ENCODE data around the gene EMD.
"Not testable (repeated sequence)": the region's sequence is repeated elsewhere in the genome, so short reads cannot be mapped to it uniquely, and the experiment has no call there.

The EMD gene

DNA sequence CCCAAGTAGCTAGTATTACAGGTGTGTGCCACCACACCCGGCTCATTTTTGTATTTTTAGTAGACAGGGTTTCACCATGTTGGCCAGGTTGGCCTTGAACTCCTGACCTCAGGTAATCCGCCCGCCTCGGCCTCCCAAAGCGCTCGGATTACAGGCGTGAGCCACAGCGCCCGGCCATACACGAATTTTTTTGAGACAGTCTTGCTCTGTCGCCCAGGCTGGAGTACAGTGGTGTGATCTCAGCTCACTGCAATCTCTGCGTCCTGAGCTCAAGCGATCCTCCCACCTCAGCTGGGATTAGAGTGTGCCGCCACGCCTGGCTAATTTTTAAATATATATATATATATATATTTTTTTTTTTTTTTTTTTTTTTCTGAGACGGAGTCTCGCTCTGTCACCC lies 17.3 kb downstream of the EMD start:
- not testable (repeated sequence) for DNase-seq (ENCODE audit: low read depth)

DNA sequence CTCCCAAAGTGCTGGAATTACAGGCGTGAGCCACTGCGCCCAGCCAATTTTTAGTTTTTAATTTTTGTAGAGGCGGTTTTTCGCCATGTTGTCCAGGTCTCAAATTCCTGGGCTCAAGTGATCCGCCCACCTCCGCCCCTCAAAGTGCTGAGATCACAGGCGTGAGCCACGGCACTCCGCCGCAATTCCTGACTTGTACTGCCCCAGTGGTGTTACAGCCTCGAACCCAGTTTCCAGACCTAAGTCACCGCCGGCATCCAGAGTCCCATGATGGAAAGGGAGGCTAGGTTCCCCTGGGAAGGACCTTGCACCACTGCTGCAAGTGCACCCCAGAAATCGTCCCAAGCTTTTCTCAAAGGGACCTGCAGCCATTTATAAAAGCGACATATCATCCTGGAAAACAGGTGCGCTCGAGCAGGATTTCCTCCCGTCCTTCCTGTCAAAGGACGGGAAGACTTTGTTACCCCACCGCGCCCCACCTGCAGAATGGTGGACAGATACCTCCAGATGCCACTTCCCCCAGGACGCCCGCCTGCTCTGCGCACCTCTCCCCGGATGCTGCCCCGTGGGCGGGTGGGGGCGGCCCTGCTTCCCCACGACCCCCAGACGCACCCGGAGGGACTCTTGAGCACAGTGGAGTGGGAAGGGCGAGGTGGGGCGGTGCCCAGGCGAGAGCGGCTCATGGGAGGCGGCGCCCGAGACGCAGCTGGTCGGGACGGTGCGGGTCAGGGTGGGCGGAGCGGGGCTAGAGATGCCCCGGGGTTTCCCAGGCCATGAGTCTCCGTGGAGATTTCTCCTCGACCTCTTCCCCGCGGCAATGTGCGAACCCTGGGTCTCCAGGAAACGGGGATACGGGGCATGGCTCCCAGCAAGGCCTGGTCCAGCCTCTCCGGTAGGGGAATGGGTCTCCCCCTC lies 18.1 kb downstream of the EMD start:
- peak; percentile 36 for DNase-seq (ENCODE audit: low read depth)

DNA sequence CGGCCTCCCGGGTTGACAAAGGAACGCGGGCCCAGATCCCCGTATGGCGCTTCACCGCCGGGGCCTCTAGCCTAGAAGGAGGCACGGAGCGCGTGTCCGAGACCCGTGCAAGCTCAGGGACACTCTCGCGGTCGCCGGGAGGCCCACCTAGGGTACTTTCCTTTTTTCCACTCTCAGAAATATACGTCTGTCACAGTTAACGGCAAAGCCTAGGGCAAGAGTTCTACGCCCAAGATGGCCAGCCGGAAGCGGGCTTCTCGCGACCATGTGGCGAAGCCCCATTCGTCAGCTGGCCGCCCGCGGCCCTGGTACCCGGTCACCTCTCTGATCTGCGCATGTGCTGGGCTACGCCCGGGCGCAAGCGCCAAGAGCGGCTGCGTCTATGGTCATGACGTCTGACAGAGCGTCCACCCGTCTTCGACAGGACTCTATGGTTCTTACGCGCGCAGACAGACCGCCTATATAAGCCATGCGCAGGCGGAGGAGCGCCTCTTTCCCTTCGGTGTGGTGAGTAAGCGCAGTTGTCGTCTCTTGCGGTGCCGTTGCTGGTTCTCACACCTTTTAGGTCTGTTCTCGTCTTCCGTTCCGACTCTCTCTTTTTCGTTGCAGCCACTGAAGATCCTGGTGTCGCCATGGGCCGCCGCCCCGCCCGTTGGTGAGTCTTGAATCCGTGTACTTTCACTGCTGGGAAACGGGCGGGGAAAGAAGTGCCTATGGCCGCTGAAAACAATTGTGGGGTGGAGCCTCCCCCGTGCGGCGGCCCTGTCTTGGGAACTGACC lies 19.0 kb downstream of the EMD start, which contains the start of gene RPL10:
TSS of gene RPL10 (plus strand) at position 490 of the 780 bp plus-strand sequence. CDS start at position 633, 143 bp downstream.
- DNase-seq (ENCODE audit: low read depth): peak; percentile 82

DNA sequence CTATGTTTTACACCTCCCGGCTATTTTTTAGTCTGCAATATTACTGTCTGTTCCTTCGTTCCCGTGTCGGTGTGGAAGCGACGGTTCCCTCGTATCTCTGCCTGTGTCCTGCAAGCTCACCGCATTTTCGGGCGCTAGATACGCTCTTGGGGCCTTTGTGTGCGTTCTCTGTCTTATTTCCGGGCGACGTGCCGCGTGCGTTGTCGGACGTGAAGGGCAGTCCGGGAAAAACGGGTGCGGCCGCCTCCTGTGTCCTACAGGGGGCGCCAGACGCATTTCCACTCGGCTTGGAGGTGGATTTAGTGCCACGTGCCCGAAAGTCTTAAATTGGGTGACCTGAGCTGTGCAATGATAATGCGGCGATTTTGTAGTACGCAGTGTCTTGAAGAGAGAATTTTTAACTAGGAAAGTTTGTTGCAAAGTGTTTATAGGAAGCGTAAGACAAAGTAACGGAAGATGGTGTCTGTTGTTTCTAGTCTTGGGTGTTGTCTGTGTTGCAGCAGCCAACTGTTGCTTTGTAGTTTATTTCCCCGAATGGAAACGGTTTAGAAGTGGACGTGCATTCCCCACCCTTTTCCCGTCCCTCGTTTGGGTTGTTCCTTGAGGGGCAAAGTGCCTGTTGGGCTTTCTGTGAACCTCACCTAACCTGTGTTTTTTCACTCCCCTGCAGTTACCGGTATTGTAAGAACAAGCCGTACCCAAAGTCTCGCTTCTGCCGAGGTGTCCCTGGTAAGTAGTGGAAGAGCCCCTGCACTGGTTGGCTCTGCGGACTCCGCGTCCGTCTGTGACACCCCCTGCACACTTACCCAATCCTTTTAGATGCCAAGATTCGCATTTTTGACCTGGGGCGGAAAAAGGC lies 19.8 kb downstream of the EMD start:
- peak; percentile 58 for DNase-seq (ENCODE audit: low read depth)

DNA sequence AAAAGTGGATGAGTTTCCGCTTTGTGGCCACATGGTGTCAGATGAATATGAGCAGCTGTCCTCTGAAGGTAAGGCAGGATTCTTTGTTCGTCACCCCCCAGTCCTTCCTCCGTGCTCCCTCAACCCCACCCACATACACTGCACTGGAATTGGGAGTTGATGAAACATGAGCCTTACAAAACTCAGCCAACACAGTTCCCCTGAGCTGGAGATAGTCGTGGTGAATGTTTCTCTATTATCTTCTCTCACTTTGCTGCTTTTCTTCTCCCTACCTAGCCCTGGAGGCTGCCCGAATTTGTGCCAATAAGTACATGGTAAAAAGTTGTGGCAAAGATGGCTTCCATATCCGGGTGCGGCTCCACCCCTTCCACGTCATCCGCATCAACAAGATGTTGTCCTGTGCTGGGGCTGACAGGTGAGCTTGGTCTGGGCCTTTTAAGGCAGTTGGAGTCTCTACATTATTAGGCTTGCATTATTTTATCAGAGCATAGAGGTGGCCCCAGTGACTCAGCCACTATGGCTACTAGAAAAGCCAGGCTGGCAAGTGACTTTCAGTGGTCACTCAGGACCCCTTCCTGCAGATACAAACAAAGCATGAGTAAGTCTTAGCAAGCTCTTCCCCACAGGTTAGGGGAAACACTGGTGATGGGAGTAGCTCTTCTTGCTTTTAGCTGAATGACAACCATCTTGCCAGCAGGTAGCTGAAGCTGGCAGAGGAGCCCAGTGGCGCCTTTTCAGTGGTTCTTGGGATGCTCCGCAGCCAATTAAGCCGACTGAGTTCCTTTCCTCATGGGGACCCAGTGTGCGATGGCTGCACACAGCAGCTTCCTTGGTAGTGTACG lies 20.7 kb downstream of the EMD start:
- no peak for DNase-seq (ENCODE audit: low read depth)

DNA sequence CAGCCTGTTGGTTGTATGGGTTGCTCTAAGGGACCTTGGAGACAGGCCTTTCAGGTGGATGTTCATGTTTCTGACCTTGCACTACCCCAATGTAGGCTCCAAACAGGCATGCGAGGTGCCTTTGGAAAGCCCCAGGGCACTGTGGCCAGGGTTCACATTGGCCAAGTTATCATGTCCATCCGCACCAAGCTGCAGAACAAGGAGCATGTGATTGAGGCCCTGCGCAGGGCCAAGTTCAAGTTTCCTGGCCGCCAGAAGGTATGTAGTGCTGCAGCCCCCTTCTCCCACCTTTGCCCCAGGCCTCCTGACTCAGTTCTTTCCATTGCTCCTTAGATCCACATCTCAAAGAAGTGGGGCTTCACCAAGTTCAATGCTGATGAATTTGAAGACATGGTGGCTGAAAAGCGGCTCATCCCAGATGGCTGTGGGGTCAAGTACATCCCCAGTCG lies 21.3 kb downstream of the EMD start:
- not testable (repeated sequence) for DNase-seq (ENCODE audit: low read depth)

DNA sequence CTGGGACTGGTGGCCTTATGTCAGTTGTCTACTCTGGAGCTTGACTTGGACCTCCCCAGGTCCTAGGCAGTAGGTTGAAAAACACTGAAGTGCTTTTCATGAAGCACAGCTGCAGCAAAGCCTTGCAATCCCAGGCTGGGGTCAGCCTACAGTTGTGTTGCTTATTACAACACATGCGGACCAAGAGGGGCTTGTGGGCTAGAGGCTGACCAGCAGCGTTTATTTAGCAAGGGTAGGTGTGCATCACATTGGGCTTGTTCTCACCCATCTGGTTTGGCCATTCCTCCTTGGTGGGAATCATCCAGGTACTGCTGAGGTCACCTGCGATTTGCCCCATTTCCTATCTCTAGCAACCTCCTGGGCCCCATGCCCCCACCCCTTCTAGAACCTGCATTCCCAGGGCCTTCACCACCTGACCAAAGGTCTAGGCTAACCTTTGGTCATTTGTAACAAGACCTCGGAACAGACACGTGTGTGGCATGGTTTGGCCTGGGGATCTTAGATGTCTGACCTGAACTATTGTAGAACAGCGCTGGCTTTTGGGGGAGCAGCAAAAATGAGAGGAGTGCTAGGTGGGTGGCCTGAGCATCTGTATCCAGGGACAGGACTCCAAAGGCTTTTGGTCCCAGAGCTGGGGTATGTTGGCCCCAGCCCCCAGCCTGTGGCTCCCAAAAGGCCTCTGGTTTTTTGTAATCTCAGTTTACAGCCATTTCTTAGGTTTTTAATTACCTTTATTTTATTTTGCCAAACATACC lies 22.1 kb downstream of the EMD start:
- DNase-seq (ENCODE audit: low read depth): no peak

DNA sequence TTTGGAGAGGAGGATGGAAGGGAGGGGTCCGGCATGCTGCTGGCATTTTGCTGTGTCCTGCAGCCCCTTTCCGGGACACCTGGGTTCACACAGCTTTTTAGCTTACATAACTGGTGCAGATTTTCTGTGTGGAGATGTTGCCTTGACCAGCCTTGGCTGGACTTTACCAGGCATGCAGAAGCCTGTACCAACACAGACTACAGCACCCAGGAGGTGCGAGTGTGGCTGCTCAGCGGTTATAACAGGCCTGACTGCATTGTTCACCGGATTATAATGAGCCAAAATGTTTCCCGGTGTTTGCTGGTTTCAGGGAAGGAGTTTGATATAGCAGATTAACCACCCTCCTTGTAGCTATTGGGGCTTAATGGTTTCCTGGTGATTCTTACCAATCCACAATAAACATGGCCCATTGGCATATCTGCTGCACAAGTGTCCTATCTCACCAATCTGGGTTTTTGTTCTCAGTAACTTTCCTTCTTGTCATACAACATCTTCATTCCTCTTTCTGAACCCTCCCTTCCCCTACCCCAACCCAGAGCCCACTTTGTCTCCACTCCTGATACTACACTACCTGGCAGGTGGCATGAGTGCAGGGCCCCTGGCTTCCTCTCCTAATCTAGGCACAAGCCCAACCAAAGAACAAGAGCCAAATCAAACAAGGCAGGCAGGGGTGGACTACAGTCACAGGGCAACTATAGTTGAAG lies 23.0 kb downstream of the EMD start:
- no peak for DNase-seq (ENCODE audit: low read depth)

DNA sequence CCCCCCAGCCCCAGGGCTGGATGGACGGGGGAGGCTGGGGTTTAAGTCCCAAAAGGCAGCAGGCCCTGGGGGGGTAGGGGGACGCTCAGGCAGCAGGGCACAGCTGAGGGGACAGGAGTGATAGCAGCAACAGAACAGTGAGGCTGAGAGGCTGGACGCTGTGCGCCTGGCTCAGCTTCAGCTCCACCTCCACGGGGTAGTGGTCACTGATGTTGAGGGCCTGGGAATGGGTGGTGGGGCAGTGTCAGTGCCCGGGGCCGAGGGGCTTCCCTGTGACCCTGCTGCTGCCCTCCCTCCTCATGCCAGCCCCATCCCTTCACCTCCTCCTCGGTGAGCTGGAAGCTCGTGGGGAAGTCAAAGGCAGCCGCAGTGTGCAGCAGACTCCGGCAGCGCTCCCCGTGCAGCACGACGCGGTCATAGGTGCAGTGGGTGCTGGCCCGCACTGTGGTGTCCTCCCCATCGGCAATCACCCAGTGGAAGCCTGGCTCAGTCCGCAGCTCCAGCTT lies 23.6 kb downstream of the EMD start:
- no peak for DNase-seq (ENCODE audit: low read depth)

DNA sequence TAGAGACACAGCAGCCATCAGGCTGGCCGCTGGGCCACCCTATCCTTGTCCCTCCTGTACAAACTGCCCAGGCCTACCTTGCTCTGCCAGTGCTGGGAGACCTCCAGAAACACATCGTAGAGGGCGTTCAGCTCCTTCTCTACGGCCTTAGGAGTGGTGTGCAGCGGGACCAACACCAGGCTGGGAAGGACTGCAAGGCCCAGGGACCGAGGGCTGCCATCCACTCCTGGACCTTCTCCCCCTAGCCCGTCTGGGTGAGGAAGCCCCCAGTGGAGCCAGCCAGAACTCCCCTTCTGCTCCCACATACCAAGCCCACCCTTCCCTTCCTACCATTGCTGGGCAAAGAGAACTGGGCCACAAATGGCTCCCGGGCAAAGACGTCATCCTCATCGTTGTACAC lies 24.1 kb downstream of the EMD start:
- DNase-seq (ENCODE audit: low read depth): no peak

DNA sequence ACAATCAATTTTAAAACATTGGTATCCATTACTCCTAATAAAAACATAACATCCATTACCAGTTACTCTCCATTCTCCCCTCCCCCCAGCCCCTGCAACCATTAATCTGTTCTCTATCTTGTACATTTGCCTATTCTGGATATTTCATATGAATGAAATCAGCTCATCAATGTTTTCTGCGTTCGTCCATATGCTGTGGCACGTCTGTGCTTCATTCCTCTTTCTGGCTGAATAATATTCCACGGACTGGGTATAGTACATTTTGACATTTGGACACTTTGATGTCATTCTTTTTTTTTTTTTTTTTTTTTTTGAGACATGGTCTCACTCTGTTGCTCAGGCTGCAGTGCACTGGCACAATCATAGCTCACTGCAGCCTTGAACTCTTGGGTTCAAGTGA lies 24.8 kb downstream of the EMD start:
- DNase-seq (ENCODE audit: low read depth): no peak

DNA sequence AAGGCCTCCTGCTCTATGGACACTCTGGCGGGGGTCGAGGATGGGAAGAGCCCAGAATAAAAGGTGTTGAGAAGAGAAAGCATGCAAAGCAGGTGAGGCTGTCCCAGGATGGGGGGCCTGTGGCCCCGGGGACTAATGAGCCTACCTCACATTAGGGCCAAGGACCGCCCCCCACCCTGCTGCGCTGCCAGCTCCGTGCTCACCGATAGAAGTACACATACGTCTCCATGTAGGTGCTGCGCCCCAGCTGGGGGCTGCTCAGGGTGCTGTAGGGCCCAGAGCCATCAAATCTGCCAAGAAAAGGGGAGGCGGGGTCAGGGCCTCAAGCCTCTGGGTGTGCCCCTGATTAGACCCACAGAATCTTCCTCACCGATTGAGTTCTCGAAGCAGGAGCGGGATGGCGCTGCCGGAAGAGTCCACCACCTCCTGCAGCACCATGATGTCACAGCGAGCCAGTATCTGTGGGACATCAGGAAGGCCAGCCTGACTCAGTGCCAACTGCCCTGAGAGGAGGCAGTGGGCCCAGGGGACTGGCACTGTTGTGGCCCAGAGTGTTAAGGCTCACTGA lies 25.6 kb downstream of the EMD start:
- no peak for DNase-seq (ENCODE audit: low read depth)

DNA sequence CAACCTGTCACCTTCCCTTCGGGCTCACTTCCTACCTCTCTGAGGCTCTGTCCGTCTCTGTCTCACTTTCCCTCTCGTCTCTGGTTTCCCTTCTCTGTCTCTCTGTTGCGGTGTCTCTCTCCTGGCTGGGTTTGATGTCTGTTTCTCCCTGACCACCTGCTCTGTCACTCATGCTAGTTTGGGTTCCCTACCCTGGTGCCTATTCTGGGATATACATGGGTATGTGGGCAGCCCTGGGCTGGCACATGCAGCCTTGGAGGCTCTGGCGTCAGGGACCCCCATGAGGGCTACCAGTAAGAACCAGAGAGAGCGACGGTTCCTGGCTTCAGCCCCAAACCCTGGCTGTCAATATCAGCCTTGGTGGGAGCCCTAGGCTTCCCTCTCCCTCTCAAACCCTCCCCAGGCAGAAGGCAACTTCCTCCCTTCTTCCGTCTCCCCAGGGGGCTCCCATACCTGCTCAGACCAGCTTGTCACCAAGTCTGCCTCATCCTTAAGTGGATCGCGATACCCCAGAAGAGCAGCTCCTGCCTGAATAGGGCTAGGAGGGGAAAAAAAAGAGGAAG lies 29.6 kb downstream of the EMD start:
- no peak for DNase-seq (ENCODE audit: low read depth)

DNA sequence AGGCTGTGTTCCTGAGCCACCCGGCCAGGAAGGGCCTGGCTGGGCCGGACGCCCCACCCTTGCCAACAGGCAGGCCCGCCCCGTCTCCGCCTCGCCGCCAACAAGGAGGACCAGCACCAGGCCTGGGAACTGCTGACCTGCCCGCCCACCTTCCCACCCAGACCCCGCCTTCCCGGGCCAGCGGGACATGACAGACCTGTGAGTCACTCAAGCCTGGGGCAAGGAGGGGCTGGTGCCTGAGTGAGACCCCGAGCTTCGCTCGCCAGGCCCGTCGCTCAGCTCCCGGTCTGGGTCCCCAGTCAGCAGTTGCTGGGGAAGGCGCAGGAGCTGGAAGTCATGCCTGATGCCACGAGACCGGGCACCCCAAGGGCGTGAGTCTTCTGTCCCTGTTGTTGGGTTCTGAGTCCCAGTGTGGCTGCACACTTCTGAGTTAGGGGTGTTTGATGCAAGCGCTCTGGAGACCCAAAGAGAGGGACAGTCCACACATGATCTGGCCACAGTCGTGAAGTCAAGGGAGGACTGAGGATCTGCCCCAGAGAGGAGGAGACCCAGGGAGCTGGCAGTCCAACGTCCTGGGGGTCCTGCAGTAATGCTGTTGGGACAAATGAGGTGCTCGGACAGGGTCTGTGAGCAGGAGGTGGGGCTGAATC lies 30.3 kb downstream of the EMD start, which contains the start of gene DNASE1L1:
TSS of gene DNASE1L1 (minus strand) at position 33 of the 650 bp plus-strand sequence. CDS start 3,686 bp downstream, outside the sequence.
- no peak for DNase-seq (ENCODE audit: low read depth)

DNA sequence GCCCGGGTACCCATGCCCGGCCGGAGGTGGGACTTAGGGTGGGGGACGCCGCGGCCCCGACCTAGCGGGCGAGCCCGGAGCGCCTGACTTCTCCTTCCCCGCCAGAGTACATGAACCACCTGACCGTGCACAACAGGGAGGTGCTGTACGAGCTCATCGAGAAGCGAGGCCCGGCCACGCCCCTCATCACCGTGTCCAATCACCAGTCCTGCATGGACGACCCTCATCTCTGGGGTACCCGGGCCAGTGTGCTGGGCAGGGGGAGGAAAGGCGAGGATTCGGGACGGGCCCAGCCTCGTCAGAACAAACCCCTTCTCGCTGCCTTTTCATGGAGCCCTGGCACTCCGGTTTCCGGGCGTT lies 32.9 kb downstream of the EMD start:
- peak; percentile 23 for DNase-seq (ENCODE audit: low read depth)

DNA sequence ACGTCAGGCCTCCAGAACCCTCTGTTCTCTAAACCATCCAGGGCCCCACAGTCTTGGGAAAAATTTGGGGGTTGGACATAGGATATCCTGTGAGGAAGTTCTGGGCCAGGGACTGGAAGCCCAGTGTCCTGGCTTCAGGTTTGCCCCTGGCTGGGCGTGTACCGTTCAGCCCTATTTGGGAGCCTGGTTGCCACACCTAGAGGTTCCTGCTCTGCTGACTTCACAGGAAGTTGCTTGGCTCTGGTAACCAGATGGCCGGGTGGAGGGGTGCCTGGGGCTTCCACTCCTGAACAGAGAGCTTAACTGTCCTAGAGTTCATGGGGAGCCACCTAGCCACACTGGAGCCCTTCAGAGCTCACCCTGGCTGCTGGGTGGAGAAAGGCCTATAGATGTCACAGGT lies 33.4 kb downstream of the EMD start:
- DNase-seq (ENCODE audit: low read depth): no peak

DNA sequence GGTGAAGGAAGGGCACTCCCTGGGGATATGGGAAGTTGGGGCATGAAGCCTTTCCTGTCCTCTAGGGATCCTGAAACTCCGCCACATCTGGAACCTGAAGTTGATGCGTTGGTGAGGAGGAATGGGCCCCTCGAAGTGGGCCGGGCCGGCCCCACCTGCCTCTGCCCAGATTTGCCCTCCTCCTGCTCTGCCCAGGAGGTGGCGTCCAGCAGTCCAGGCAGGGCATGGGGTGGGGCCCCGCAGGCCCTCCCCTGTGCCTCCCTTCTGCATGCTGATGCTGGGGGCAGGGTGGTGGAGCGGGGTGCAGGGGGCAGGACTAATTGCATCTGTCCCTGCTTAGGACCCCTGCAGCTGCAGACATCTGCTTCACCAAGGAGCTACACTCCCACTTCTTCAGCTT lies 34.0 kb downstream of the EMD start:
- no peak for DNase-seq (ENCODE audit: low read depth)

DNA sequence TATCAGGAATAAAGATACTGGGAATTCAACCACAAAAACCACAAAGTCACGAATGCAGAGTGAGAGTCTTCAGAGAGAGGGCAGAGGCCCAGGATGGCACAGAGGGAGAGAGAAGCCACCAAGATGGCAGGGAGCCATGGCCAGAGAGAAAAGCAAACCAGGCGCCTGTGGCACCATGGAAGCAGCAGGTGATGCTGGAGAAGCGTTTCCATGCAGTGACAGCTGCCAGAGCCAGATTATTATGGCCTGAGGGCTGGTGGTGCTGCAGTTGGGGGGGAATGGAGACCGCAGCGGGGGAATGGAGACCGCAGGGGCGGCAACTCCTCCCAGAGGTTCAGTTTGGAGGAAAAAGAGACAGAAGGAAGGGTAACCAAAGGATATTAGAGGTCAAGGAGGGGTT lies 38.1 kb downstream of the EMD start:
- DNase-seq (ENCODE audit: low read depth): no peak
